Measurements from ENCODE around the gene WFS1. TPM values are rescaled to one million over a fixed set of nuclear protein-coding genes. Genes with fewer than 3 reads are reported as not detected.
A peak's percentile ranks its signal among the peaks of the same experiment; 100 is the strongest.

Gene WFS1
- total and polyA plus RNA-seq, 4 donors, result 11.9 to 66.1 (median 53.1) TPM

DNA sequence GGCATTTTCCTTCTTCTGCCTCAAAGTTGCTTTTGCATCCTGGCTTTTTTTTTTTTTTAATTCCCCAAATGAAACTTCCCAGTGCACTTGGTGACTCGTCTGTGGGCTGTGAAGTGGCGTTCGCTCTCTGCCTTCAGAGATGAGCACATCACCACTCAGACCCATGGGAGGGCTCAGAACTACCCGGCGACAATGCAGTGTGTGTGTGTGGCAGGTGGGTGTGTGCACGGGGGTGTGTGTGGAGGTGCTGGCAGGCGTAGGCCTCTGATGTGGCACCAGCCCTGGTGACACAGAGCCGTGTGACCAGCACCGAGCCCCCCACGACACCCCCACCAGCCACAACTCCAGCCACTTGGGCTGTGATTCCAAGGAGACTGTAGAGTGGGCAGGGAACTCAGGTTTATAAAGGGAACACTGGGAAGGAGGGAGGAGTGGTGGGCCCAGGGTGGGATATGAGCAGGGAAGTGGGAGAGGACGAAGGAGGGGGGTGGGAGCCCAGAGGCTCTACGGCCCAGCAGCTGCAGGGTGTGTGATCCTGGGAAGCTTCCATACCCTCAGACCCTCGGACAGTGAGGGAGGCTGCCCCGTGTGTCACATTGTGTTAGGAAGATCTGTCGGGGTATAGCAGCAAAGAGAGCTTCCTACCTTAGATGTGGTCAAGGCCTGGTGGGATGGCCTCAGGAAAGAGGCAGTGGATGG is 6.0 kb upstream of the WFS1 start:
- WGBS, 2 donors, result 80 to 81% methylated on average over 15 of the region's 15 CpGs
- Histone ChIP-seq H3K4me1 (ENCODE audit: control insufficient read depth in 1 of 2, insufficient read depth in 2 of 2, low read length in 2 of 2) (no peaks in the 10 kb centered on the region), H3K4me3 (ENCODE audit: low read length in 2 of 2) (no peak overlapping the region), H3K27me3 (ENCODE audit: control insufficient read depth in 1 of 2, insufficient read depth in 2 of 2, low read length in 1 of 2) (no peaks in the 10 kb centered on the region), H3K27ac (ENCODE audit: low read depth in 1 of 2, low read length in 2 of 2) (no peak overlapping the region), H3K9me3 (ENCODE audit: control insufficient read depth, low read length) (no peaks in the 10 kb centered on the region), H3K36me3 (ENCODE audit: control insufficient read depth in 1 of 2, insufficient read depth in 2 of 2, low read length in 1 of 2) (no peaks in the 10 kb centered on the region)
- intact Hi-C loops (cut with DNase I), result loop anchor here in 1 of 2 donors (1.0 kb wide), 1 partner anchor 64 kb away; no protein-coding TSS in a partner anchor
- peak; percentile 46 for ATAC-seq (ENCODE audit: low FRiP score)
- peak; percentile 25 for DNase-seq

DNA sequence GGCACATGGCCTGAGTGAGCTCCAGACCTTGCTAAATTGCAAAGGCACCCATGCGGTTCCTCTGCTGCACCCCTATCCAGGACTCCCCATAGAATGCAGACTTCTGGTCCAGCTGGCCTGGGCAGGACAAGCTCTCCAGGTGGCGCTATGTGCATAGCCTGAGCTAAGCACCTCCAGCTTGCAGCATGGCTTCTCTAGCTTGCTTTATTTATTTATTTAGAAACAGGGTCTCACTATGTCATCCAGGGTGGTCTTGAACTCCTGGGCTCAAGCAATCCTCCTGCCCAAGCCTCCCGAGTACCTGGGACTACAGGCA is 5.5 kb upstream of the WFS1 start:
- Histone ChIP-seq H3K9me3 (ENCODE audit: control insufficient read depth, low read length) (no peaks in the 10 kb centered on the region), H3K27me3 (ENCODE audit: control insufficient read depth in 1 of 2, insufficient read depth in 2 of 2, low read length in 1 of 2) (no peaks in the 10 kb centered on the region), H3K4me3 (ENCODE audit: low read length in 2 of 2) (no peak overlapping the region), H3K27ac (ENCODE audit: low read depth in 1 of 2, low read length in 2 of 2) (no peak overlapping the region), H3K4me1 (ENCODE audit: control insufficient read depth in 1 of 2, insufficient read depth in 2 of 2, low read length in 2 of 2) (no peaks in the 10 kb centered on the region), H3K36me3 (ENCODE audit: control insufficient read depth in 1 of 2, insufficient read depth in 2 of 2, low read length in 1 of 2) (no peaks in the 10 kb centered on the region)
- ATAC-seq (ENCODE audit: low FRiP score) (peak; percentile 44), DNase-seq (peak; percentile 62 to 75)
- intact Hi-C loops (cut with DNase I), result loop anchor here in 1 of 2 donors (1.0 kb wide), 1 partner anchor 63 kb away; no protein-coding TSS in a partner anchor
- WGBS, 2 donors, result 58 to 68% methylated on average over 3 of the region's 3 CpGs

DNA sequence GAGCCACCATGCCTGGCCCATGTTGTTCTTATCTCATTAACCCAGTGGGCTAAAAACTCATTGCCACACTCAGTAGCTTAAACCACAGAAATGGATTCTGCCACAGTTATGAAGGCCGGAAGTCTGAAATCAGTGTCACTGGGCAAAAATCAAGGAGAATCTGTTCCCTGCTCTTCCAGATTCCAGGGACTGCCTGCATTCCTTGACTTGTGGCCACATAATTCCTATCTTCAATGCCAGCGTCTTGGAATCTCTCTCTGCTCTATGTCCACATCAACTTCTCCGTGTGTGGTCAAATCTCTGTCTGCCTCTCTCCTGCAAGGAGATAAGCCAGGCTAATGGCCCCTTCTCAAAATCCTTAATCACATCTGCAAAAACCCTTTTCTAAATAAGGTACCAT is 4.1 kb upstream of the WFS1 start:
- WGBS, 2 donors, result 89% methylated on average over 3 of the region's 3 CpGs

DNA sequence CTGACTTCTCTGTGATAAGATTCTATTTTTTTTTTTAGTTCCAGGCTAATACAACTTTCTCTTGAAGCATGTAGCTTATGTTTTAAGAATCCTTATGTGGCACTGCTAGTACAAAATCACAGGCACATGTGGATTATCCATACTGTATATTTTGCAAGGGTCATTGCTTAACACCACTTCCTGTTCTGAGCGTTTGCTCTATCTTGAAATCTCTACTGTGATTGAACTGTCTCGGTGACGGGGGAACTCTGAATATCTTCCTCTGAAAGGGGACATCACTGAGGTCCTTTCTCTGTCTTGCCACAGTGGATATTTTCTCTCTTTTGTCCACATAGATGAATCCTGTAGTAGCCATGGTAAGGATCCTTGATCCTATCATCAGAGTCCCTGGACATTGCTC is 2.1 kb upstream of the WFS1 start:
- 77 to 80% methylated on average over 3 of the region's 3 CpGs for whole genome bisulfite sequencing, 2 donors
- Histone ChIP-seq H3K36me3 (ENCODE audit: control insufficient read depth in 1 of 2, insufficient read depth in 2 of 2, low read length in 1 of 2) (no peaks in the 10 kb centered on the region), H3K9me3 (ENCODE audit: control insufficient read depth, low read length) (no peaks in the 10 kb centered on the region), H3K4me3 (ENCODE audit: low read length in 2 of 2) (no peak overlapping the region), H3K4me1 (ENCODE audit: control insufficient read depth in 1 of 2, insufficient read depth in 2 of 2, low read length in 2 of 2) (no peaks in the 10 kb centered on the region), H3K27ac (ENCODE audit: low read depth in 1 of 2, low read length in 2 of 2) (no peak overlapping the region), H3K27me3 (ENCODE audit: control insufficient read depth in 1 of 2, insufficient read depth in 2 of 2, low read length in 1 of 2) (no peaks in the 10 kb centered on the region)
- intact Hi-C loops (cut with DNase I), result no loop called here
- ATAC-seq (ENCODE audit: low FRiP score), result no peak
- DNase-seq, result no peak

More for the DNA sequence above, 4.1 kb upstream of the WFS1 start:
- Histone ChIP-seq H3K4me1 (ENCODE audit: control insufficient read depth in 1 of 2, insufficient read depth in 2 of 2, low read length in 2 of 2) (no peaks in the 10 kb centered on the region), H3K27ac (ENCODE audit: low read depth in 1 of 2, low read length in 2 of 2) (no peak overlapping the region), H3K27me3 (ENCODE audit: control insufficient read depth in 1 of 2, insufficient read depth in 2 of 2, low read length in 1 of 2) (no peaks in the 10 kb centered on the region), H3K4me3 (ENCODE audit: low read length in 2 of 2) (no peak overlapping the region), H3K9me3 (ENCODE audit: control insufficient read depth, low read length) (no peaks in the 10 kb centered on the region), H3K36me3 (ENCODE audit: control insufficient read depth in 1 of 2, insufficient read depth in 2 of 2, low read length in 1 of 2) (no peaks in the 10 kb centered on the region)
- intact Hi-C loops (cut with DNase I), result no loop called here
- DNase-seq (no peak), ATAC-seq (ENCODE audit: low FRiP score) (no peak)

DNA sequence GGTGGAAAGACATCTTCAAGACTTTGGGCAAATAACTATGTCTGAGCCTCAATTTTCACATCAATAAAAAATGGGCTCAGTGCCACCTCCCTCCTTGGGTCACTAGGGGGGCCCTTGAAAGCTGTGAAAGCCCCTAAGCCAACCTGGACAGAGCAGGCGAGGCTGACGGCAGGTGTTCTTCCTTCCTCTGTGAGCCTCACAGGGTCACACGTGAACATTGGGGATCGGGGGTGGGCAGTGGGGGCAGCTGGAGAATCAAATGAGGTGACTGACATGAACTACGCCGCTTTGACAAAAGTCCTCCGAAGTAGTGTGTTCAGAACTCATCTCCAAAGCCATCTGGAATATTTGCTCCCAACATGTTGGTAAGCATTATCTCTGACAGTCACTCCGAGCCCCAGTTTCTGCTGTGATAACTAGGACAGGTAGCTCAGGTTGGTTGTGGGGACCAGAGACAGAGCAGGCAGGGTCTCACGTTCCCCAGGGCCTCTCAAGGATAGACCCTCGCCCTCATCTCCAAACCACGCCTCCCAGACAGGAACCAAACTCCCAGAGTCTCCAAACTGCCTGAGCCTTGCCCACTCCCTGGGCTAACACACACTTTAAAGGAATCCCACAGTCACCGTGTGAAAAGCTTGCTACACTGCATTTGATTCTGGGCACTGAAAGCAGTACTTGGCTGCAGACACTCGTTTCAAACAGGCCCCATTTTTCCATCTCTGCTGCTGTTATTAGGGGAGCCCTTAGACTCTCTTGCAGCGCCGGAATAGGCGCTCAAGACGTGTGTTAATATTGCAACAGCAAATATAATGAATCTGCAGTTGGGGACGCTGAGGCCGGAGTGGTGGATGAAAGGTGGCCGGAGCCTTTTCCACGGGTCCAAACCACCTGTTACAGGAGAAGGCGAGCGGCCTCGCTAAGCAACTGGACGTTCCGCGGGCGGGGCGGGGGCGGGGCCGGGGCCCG is 717 bp upstream of the WFS1 start:
- H3K27ac ChIP-seq (ENCODE audit: low read depth in 1 of 2, low read length in 2 of 2), result peak overlapping the region in 1 of 2 donors; percentile 13
- H3K9me3 ChIP-seq (ENCODE audit: control insufficient read depth, low read length), result no peaks in the 10 kb centered on the region
- ATAC-seq (ENCODE audit: low FRiP score) (no peak), DNase-seq (peak; percentile 42 to 68)
- no peak overlapping the region for H3K4me3 ChIP-seq (ENCODE audit: low read length in 2 of 2)
- no peaks in the 10 kb centered on the region for H3K36me3 ChIP-seq (ENCODE audit: control insufficient read depth in 1 of 2, insufficient read depth in 2 of 2, low read length in 1 of 2)
- H3K4me1 ChIP-seq (ENCODE audit: control insufficient read depth in 1 of 2, insufficient read depth in 2 of 2, low read length in 2 of 2), result no peaks in the 10 kb centered on the region
- intact Hi-C loops (cut with DNase I), result no loop called here
- WGBS, 2 donors, result 21 to 23% methylated on average over 32 of the region's 32 CpGs
- no peaks in the 10 kb centered on the region for H3K27me3 ChIP-seq (ENCODE audit: control insufficient read depth in 1 of 2, insufficient read depth in 2 of 2, low read length in 1 of 2)

DNA sequence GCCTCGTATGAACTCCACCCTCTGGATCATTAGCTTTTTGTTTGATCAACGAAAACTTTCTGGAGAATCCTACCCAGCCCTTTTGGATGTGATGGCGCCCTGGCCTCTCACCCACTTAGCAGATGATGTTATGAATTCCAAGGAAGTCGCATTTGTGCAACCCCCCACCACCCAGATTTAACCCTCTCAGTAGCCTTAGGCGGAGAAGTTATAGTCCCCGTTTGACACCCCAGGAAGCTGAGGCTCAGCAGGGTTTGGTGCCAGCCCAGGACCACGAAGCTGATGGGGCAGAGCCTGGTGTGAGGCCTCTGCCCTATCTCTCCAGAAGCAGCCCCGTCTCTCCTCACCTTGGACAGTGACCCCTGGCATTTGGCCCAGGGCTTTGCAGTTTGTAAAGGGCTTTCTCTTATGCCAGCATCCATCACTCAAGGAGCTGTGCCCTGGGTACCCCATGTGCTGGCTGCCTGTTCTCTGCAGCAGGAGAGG is 1.0 kb downstream of the WFS1 start:
- DNase-seq (peak; percentile 48 to 68), ATAC-seq (ENCODE audit: low FRiP score) (no peak)
- Histone ChIP-seq H3K27me3 (ENCODE audit: control insufficient read depth in 1 of 2, insufficient read depth in 2 of 2, low read length in 1 of 2) (no peaks in the 10 kb centered on the region), H3K9me3 (ENCODE audit: control insufficient read depth, low read length) (no peaks in the 10 kb centered on the region), H3K27ac (ENCODE audit: low read depth in 1 of 2, low read length in 2 of 2) (peak overlapping the region; percentile 51 to 97), H3K36me3 (ENCODE audit: control insufficient read depth in 1 of 2, insufficient read depth in 2 of 2, low read length in 1 of 2) (no peaks in the 10 kb centered on the region), H3K4me1 (ENCODE audit: control insufficient read depth in 1 of 2, insufficient read depth in 2 of 2, low read length in 2 of 2) (no peaks in the 10 kb centered on the region), H3K4me3 (ENCODE audit: low read length in 2 of 2) (peak overlapping the region; percentile 52 to 96)
- intact Hi-C loops (cut with DNase I), result no loop called here
- WGBS, 2 donors, result 4 to 5% methylated on average over 8 of the region's 8 CpGs

DNA sequence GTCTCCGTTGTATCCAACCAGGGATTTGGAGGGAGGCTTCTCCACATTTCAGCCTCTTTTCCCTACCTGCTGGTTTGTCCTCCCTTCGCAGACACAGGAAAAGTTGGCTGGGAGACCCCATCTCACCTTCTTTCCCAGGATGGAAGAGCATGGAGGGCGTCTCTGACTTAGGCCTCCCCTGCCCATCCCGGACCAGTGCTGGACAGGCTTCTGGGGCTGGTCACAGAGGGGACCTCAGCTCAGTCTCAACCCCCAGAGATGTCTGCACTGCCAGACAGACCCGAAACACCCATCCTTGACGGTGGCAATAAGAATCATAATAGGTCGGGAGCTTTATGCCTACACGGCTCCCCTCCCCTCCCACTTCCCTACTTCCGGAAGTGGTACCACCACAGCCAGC is 1.6 kb downstream of the WFS1 start:
- WGBS, 2 donors, result 26 to 29% methylated on average over 9 of the region's 9 CpGs
- H3K36me3 ChIP-seq (ENCODE audit: control insufficient read depth in 1 of 2, insufficient read depth in 2 of 2, low read length in 1 of 2), result no peaks in the 10 kb centered on the region

DNA sequence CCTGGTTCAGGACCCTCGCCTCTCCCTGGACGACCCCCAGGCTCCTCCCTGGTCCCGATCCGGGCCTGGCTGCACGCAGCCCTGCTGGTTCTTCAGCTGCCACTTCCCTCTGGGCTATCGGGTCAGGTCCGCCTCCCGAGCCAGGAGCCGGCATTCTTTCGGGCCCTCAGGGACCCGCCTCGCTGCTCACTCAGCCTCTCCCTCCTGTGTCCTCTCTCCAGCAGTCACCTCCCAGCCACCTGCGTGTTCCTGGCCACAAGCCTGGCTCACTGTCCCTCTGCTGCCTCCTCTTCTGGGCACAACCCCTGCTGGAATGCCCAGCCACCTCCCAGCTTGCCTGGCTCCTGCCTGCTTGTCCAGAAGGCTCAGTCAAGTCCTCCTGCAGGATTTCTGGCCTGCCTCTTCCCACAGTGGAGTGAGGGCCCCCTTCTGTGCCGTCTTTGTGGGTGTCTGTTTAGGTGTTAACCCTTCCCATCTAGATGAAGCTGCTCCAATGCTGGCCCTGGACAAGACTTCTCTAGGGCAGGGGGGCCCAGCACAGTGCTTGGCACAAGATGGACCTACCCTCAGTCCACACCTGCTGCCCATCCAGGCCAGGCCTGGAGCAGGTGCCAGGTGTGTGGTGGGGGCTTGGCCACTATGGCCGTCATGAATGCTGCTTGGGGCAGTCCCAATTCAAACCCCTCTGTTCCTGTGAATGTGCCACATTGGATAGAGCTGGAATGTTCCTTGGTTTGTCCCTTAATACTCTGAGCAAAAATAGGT is 2.2 kb downstream of the WFS1 start:
- H3K27ac ChIP-seq (ENCODE audit: low read depth in 1 of 2, low read length in 2 of 2), result peak overlapping the region; percentile 51 to 97
- no peak overlapping the region for H3K4me3 ChIP-seq (ENCODE audit: low read length in 2 of 2)
- no peaks in the 10 kb centered on the region for H3K27me3 ChIP-seq (ENCODE audit: control insufficient read depth in 1 of 2, insufficient read depth in 2 of 2, low read length in 1 of 2)
- DNase-seq, result peak in 1 of 2 donors; percentile 85
- no peaks in the 10 kb centered on the region for H3K4me1 ChIP-seq (ENCODE audit: control insufficient read depth in 1 of 2, insufficient read depth in 2 of 2, low read length in 2 of 2)
- 1 to 6% methylated on average over 15 of the region's 15 CpGs for WGBS, 2 donors
- intact Hi-C loops (cut with DNase I), result no loop called here
- no peaks in the 10 kb centered on the region for H3K9me3 ChIP-seq (ENCODE audit: control insufficient read depth, low read length)
- H3K36me3 ChIP-seq (ENCODE audit: control insufficient read depth in 1 of 2, insufficient read depth in 2 of 2, low read length in 1 of 2), result no peaks in the 10 kb centered on the region
- ATAC-seq (ENCODE audit: low FRiP score), result no peak

More for the DNA sequence above, 1.6 kb downstream of the WFS1 start:
- H3K27me3 ChIP-seq (ENCODE audit: control insufficient read depth in 1 of 2, insufficient read depth in 2 of 2, low read length in 1 of 2), result no peaks in the 10 kb centered on the region
- no peak for ATAC-seq (ENCODE audit: low FRiP score)
- H3K4me1 ChIP-seq (ENCODE audit: control insufficient read depth in 1 of 2, insufficient read depth in 2 of 2, low read length in 2 of 2), result no peaks in the 10 kb centered on the region
- H3K4me3 ChIP-seq (ENCODE audit: low read length in 2 of 2), result no peak overlapping the region
- H3K27ac ChIP-seq (ENCODE audit: low read depth in 1 of 2, low read length in 2 of 2), result peak overlapping the region; percentile 51 to 97
- intact Hi-C loops (cut with DNase I), result no loop called here
- DNase-seq, result no peak
- no peaks in the 10 kb centered on the region for H3K9me3 ChIP-seq (ENCODE audit: control insufficient read depth, low read length)

Measured in aorta (tissue), 5 donors.